GM12801 (cell line): ENCODE results near the gene ERAP2.

Source experiments
- TF ChIP-seq, protein P1 (sequence below): IDR thresholded peaks from one replicate; pipeline ENCODE4 v1.5.1; 2011; ENCODE audit warnings: control low read depth; ENCODE audit not compliant: insufficient read length; ENCODE audit errors: extremely low read depth

Gene ERAP2

GRCh38 chr5:96930058-96930457, 53.8 kb downstream of the ERAP2 start:
- TF ChIP-seq, protein P1, sequence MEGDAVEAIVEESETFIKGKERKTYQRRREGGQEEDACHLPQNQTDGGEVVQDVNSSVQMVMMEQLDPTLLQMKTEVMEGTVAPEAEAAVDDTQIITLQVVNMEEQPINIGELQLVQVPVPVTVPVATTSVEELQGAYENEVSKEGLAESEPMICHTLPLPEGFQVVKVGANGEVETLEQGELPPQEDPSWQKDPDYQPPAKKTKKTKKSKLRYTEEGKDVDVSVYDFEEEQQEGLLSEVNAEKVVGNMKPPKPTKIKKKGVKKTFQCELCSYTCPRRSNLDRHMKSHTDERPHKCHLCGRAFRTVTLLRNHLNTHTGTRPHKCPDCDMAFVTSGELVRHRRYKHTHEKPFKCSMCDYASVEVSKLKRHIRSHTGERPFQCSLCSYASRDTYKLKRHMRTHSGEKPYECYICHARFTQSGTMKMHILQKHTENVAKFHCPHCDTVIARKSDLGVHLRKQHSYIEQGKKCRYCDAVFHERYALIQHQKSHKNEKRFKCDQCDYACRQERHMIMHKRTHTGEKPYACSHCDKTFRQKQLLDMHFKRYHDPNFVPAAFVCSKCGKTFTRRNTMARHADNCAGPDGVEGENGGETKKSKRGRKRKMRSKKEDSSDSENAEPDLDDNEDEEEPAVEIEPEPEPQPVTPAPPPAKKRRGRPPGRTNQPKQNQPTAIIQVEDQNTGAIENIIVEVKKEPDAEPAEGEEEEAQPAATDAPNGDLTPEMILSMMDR = no peak

DNA sequence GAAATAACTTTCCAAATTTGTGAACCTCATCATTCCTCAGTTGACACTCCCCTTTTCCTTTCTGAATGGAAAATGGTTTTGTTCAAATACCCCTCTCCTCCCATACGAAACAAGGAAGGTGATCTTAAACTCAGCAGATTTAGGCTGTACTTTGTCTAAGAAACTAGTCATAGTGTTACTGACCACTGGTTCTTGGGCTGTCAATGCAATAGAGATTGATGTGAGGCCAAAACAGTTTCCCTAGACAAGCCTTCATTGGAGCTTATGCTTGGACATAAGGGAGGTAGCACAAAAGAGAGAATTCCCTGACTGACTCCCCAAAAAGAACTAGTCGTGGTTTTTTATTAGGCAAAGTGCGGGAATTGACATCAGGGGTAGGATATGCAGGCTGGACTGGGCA, 54.3 kb downstream of the ERAP2 start:
- TF ChIP-seq, protein P1 = no peak

GRCh38 chr5:96931605-96932004, 55.3 kb downstream of the ERAP2 start:
- TF ChIP-seq, protein P1 = no peak

GRCh38 chr5:96932026-96932425, 55.7 kb downstream of the ERAP2 start:
- TF ChIP-seq, protein P1 = no peak

DNA sequence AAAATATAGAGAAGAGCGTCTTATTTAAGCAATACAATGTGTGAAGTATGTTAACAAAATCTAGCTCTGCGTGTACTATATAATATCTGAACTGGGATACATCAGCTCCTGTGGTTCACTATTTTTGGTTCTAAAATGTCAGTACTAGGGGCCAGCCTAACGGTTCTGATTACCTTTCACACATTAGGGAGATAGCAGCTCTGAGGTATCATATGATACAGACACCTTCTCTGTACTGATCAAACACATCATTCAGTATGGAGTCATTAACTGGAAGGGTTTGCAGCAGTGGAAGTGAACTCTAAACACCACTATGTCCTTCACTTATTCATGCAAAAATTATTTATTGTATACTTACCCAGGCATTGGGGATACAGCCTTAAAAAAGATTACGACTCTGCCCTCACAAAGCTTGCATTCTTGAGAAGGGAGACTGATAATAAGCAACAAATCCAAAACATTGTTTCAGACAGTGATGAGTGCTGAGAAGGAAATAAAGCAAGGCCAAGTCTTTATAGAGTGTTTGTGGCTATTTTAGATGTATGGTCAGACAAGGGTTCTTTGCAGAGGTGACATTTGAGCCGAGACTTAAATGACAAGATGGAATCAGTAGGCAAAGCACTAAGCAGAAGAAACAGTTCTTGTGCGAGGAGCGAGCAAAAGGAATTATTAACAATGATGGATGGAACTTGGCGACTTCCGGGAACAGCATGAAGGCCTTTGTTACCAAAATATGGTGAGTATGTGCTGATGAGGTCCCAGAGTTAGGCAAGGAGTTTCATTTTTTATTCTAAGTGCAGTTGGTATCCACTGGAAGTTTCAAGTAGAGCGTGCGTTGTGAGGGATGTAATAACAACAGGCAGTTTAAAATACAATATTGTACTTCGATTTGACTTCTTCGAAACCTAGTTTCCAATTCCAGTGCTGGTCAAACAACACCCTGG, 57.7 kb downstream of the ERAP2 start:
- TF ChIP-seq, protein P1 = no peak

GRCh38 chr5:96934708-96935558, 58.6 kb downstream of the ERAP2 start:
- TF ChIP-seq, protein P1 = no peak
